Gastroesophageal sphincter (tissue), 3 donors: ENCODE results near the gene NBL1.

Experiments
- POLR2A ChIP-seq, 2 donors: fragments of 450-650 bp; IDR thresholded peaks; one replicate each; pipeline ENCODE4 v1.6.1; 2017; ENCODE audit warnings: antibody characterized with exemption in 2 of 2, mild to moderate bottlenecking in 2 of 2, moderate library complexity in 1 of 2
- POLR2AphosphoS5 ChIP-seq: sonication (generic); formaldehyde crosslinking; IDR thresholded peaks from one replicate; pipeline ENCODE4 v1.6.1; 2017; ENCODE audit warnings: antibody characterized with exemption
- TF ChIP-seq, protein P1 (sequence below), 4 experiments: fragments of 200-600 bp in 2 of 4; fragments of 450-650 bp in 2 of 4; sonication (generic) in 1 of 4; IDR thresholded peaks; one replicate each; pipeline ENCODE4 v1.5.1; 2017 to 2019; ENCODE audit warnings: antibody characterized with exemption in 4 of 4, mild to moderate bottlenecking in 2 of 4, moderate library complexity in 2 of 4

DNA sequence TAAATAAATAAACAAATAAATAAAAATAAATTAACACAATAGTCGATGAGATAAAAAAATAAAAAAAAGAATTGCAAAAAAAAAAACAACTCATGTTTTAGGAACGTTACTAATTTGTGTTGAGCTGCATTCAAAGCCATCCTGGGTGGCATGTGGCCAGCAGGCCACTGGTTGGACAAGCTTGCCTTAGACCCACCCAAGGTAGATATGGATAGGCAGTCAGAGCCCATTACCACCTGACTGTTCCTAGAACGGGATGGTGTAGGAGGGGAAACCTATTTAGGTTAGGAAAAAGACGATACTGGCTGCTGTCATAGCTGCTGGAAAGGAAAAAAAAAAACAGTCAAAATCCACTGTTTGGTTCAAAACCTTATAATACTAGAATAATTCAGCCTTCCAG lies 61.4 kb downstream of the NBL1 start:
- TF ChIP-seq, protein P1, sequence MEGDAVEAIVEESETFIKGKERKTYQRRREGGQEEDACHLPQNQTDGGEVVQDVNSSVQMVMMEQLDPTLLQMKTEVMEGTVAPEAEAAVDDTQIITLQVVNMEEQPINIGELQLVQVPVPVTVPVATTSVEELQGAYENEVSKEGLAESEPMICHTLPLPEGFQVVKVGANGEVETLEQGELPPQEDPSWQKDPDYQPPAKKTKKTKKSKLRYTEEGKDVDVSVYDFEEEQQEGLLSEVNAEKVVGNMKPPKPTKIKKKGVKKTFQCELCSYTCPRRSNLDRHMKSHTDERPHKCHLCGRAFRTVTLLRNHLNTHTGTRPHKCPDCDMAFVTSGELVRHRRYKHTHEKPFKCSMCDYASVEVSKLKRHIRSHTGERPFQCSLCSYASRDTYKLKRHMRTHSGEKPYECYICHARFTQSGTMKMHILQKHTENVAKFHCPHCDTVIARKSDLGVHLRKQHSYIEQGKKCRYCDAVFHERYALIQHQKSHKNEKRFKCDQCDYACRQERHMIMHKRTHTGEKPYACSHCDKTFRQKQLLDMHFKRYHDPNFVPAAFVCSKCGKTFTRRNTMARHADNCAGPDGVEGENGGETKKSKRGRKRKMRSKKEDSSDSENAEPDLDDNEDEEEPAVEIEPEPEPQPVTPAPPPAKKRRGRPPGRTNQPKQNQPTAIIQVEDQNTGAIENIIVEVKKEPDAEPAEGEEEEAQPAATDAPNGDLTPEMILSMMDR (IDR thresholded peaks at IDR 0.05): no peak
- TF ChIP-seq POLR2AphosphoS5 (no peak), POLR2A (IDR thresholded peaks at IDR 0.05) (no peak)
